Stimulated activated CD8-positive, alpha-beta memory T cell treated with anti-CD3 and anti-CD28 coated beads, Interleukin-7, amount 100 ng/mL, for 4 hours (primary cell): Measurements from ENCODE around the gene FOXL2.
"Not testable (repeated sequence)": the region's sequence is repeated elsewhere in the genome, so short reads cannot be mapped to it uniquely, and the experiment has no call there.

ENCODE experiments used
- DNase-seq, 2 donors: peaks; one replicate each; pipeline ENCODE4 v3.0.0-alpha.2; 2020; ENCODE audit warnings: low read depth in 2 of 2

The FOXL2 gene

GRCh38 chr3:138933068-138933668 lies 13.8 kb downstream of the FOXL2 start:
- DNase-seq = no peak

GRCh38 chr3:138928727-138929372 lies 18.1 kb downstream of the FOXL2 start:
- no peak for DNase-seq

- peak; percentile 63 to 75 for DNase-seq
Observed at GRCh38 chr3:138923531-138923994, 23.4 kb downstream of the FOXL2 start.

- not testable (repeated sequence) for DNase-seq
Observed at GRCh38 chr3:138922400-138922799, 24.5 kb downstream of the FOXL2 start.

- no peak for DNase-seq
Observed at GRCh38 chr3:138921316-138922292, 25.3 kb downstream of the FOXL2 start.

GRCh38 chr3:138919325-138919724 lies 27.6 kb downstream of the FOXL2 start:
- no peak for DNase-seq

GRCh38 chr3:138916824-138917223 lies 30.1 kb downstream of the FOXL2 start:
- no peak for DNase-seq

- DNase-seq = peak; percentile 57 to 75
Observed at GRCh38 chr3:138915503-138916498, 31.1 kb downstream of the FOXL2 start.

GRCh38 chr3:138914870-138915502 lies 32.0 kb downstream of the FOXL2 start:
- no peak for DNase-seq

GRCh38 chr3:138913766-138914165 lies 33.2 kb downstream of the FOXL2 start:
- no peak for DNase-seq

GRCh38 chr3:138912237-138912636 lies 34.7 kb downstream of the FOXL2 start:
- no peak for DNase-seq

GRCh38 chr3:138911621-138912020 lies 35.3 kb downstream of the FOXL2 start:
- no peak for DNase-seq

GRCh38 chr3:138909904-138910303 lies 37.0 kb downstream of the FOXL2 start:
- no peak for DNase-seq

GRCh38 chr3:138908846-138909245 lies 38.1 kb downstream of the FOXL2 start:
- DNase-seq = no peak

- no peak for DNase-seq
Observed at GRCh38 chr3:138907539-138907938, 39.4 kb downstream of the FOXL2 start.

- no peak for DNase-seq
Observed at GRCh38 chr3:138902171-138902570, 44.8 kb downstream of the FOXL2 start.

- DNase-seq = no peak
Observed at GRCh38 chr3:138901567-138901966, 45.4 kb downstream of the FOXL2 start.

- DNase-seq = no peak
Observed at GRCh38 chr3:138899351-138899991, 47.5 kb downstream of the FOXL2 start.

- no peak for DNase-seq
Observed at GRCh38 chr3:138898708-138899107, 48.2 kb downstream of the FOXL2 start.

GRCh38 chr3:138898301-138898700 lies 48.6 kb downstream of the FOXL2 start:
- no peak for DNase-seq
